GM10248 (cell line): Measurements from ENCODE around the gene PIMREG.

Experiments used
- CTCF ChIA-PET: fragments of 300-600 bp; sonication (Branson Sonifier 250); formaldehyde crosslinking; extraction: SDS; loops from one replicate; lab custom pipeline; 2021; ENCODE audit warnings: antibody characterized with exemption; lab: Yijun Ruan, JAX
- POLR2A ChIA-PET: fragments of 350-650 bp; sonication (Branson Sonifier 250); formaldehyde crosslinking; extraction: SDS; loops from one replicate; lab custom pipeline; 2020; ENCODE audit warnings: antibody characterized with exemption; lab: Yijun Ruan, JAX
- DNase-seq: peaks from one replicate; pipeline ENCODE4 v3.0.0; 2012; ENCODE audit errors: extremely low spot score
- CTCF ChIP-seq: IDR thresholded peaks from 2 replicates; pipeline ENCODE4 v1.5.1; 2012; ENCODE audit warnings: mild to moderate bottlenecking, low read depth; ENCODE audit errors: extremely low read depth, missing control alignments, control extremely low read depth

Gene PIMREG

GRCh38 chr17:6453279-6454024 lies 9.2 kb downstream of the PIMREG start:
- ChIA-PET CTCF (interaction anchor here (1.3 to 4.0 kb wide), 3 partner anchors 18 to 20 kb away, joined by 5 to 18 read pairs (median 9); partner anchors contain the start of gene AIPL1), POLR2A (no interaction called here)
- DNase-seq, result no peak
- no peak for TF ChIP-seq CTCF

- ChIA-PET POLR2A (no interaction called here), CTCF (interaction anchor here (3.0 to 4.0 kb wide), 2 partner anchors 19 kb away, joined by 9 to 18 read pairs; partner anchors contain the start of gene AIPL1)
- no peak for DNase-seq
- TF ChIP-seq CTCF, result no peak
Measured at GRCh38 chr17:6454495-6455320, 10.5 kb downstream of the PIMREG start.

- TF ChIP-seq CTCF, result no peak
- POLR2A ChIA-PET, result no interaction called here
- no peak for DNase-seq
- CTCF ChIA-PET, result interaction anchor here (1.0 to 4.0 kb wide), 2 partner anchors 18 to 20 kb away, joined by 4 to 18 read pairs; partner anchors contain the start of gene AIPL1
Measured at GRCh38 chr17:6455321-6455705, 11.1 kb downstream of the PIMREG start.

- no peak for DNase-seq
- ChIA-PET CTCF (interaction anchor here (1.0 kb wide), 1 partner anchor 17 kb away, joined by 4 read pairs; no protein-coding TSS in a partner anchor), POLR2A (no interaction called here)
- no peak for TF ChIP-seq CTCF
Measured at GRCh38 chr17:6456321-6456720, 12.1 kb downstream of the PIMREG start.

GRCh38 chr17:6456914-6457687 lies 12.8 kb downstream of the PIMREG start:
- DNase-seq, result no peak
- no peak for TF ChIP-seq CTCF
- ChIA-PET CTCF (no interaction called here), POLR2A (no interaction called here)

- POLR2A ChIA-PET, result no interaction called here
- DNase-seq, result no peak
- TF ChIP-seq CTCF, result no peak
- CTCF ChIA-PET, result no interaction called here
Measured at GRCh38 chr17:6457688-6458459, 13.6 kb downstream of the PIMREG start.
